HepG2 (cell line): ENCODE results near the gene RUSC1. TPM values are rescaled to one million over a fixed set of nuclear protein-coding genes. Genes with fewer than 3 reads are reported as not detected.

Experiments used
- CBFB ChIP-seq: sonication (generic); formaldehyde crosslinking; IDR thresholded peaks from 2 replicates; pipeline ENCODE4 v1.4.0; 2020; ENCODE audit warnings: missing genetic modification reagents
- ISX ChIP-seq: sonication (generic); formaldehyde crosslinking; conservative IDR thresholded peaks from 2 replicates; pipeline ENCODE4 v1.5.0; 2020; ENCODE audit warnings: missing genetic modification reagents
- KDM5A ChIP-seq: fragments of 200-600 bp; sonication (generic); IDR thresholded peaks from 2 replicates; pipeline ENCODE4 v1.7.0; 2018; ENCODE audit warnings: antibody characterized with exemption, mild to moderate bottlenecking, low read length, borderline replicate concordance
- POLR2A ChIP-seq, 2 experiments: IDR thresholded peaks; 2 replicates each; pipeline ENCODE4 v1.6.1; 2011; ENCODE audit warnings: low read depth in 2 of 2, low read length in 2 of 2, mild to moderate bottlenecking in 1 of 2, moderate library complexity in 1 of 2; ENCODE audit not compliant: insufficient read depth in 1 of 2
- SNAI1 ChIP-seq: sonication (generic); formaldehyde crosslinking; IDR thresholded peaks from 2 replicates; pipeline ENCODE4 v1.5.0; 2020; ENCODE audit warnings: mild to moderate bottlenecking, missing genetic modification reagents, borderline replicate concordance
- ZBTB40 ChIP-seq, 2 experiments: fragments of 450-650 bp in 1 of 2; sonication (generic) in 1 of 2; formaldehyde crosslinking in 1 of 2; IDR thresholded peaks; 2 replicates each; pipeline versions ENCODE4 v1.6.1 to v1.8.0; 2016 to 2022; ENCODE audit warnings: antibody characterized with exemption in 1 of 2, mild to moderate bottlenecking in 1 of 2, missing genetic modification reagents in 1 of 2
- ZNF563 ChIP-seq: sonication (generic); formaldehyde crosslinking; IDR thresholded peaks from 2 replicates; pipeline ENCODE4 v1.8.0; 2022; ENCODE audit warnings: mild to moderate bottlenecking, moderate library complexity, missing genetic modification reagents
- ZNF740 ChIP-seq: sonication (generic); formaldehyde crosslinking; IDR thresholded peaks from 2 replicates; pipeline ENCODE4 v1.4.0; 2020; ENCODE audit warnings: missing genetic modification reagents
- polyA plus RNA-seq, 8 experiments: library from polyadenylated mRNA; depleted of rRNA in 3 of 8; stranded (reverse) in 7 of 8; unstranded in 1 of 8; fragments of >200 nt; fragmentation: Illumina TruSeq in 4 of 8; extraction: Trizol in 4 of 8; gene quantifications; 2 replicates each; pipeline versions ENCODE4 v1.2.1 to v1.2.3, GENCODE V29; 2011 to 2016; ENCODE audit warnings: low read depth in 4 of 8, missing spikeins in 1 of 8, mixed read lengths in 1 of 8; ENCODE audit not compliant: insufficient read depth in 1 of 8
- total RNA-seq, 5 experiments: library from RNA; depleted of rRNA; stranded (reverse); fragments of >200 nt; fragmentation: Illumina TruSeq; extraction: Trizol; gene quantifications; 2 replicates each; pipeline ENCODE4 v1.2.3, GENCODE V29; 2016; ENCODE audit warnings: low read depth in 1 of 5
- TF ChIP-seq, protein P1 (sequence below): fragments of 450-650 bp; IDR thresholded peaks from 2 replicates; pipeline ENCODE4 v1.6.1; 2017; ENCODE audit warnings: mild to moderate bottlenecking
- TF ChIP-seq, protein P2 (sequence below): sonication (generic); formaldehyde crosslinking; IDR thresholded peaks from 2 replicates; pipeline ENCODE4 v1.5.1; 2020; ENCODE audit warnings: mild to moderate bottlenecking, missing genetic modification reagents, moderate library complexity

Gene RUSC1
- total and polyA plus RNA-seq, 2 of the 13 experiments (the other 11 are each of a cell fraction or from before 2014, with no cell fraction given) = 18.7 to 20.4 TPM

- TF ChIP-seq, protein P1, sequence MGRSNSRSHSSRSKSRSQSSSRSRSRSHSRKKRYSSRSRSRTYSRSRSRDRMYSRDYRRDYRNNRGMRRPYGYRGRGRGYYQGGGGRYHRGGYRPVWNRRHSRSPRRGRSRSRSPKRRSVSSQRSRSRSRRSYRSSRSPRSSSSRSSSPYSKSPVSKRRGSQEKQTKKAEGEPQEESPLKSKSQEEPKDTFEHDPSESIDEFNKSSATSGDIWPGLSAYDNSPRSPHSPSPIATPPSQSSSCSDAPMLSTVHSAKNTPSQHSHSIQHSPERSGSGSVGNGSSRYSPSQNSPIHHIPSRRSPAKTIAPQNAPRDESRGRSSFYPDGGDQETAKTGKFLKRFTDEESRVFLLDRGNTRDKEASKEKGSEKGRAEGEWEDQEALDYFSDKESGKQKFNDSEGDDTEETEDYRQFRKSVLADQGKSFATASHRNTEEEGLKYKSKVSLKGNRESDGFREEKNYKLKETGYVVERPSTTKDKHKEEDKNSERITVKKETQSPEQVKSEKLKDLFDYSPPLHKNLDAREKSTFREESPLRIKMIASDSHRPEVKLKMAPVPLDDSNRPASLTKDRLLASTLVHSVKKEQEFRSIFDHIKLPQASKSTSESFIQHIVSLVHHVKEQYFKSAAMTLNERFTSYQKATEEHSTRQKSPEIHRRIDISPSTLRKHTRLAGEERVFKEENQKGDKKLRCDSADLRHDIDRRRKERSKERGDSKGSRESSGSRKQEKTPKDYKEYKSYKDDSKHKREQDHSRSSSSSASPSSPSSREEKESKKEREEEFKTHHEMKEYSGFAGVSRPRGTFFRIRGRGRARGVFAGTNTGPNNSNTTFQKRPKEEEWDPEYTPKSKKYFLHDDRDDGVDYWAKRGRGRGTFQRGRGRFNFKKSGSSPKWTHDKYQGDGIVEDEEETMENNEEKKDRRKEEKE = no peak
- 0 out of 4 replicates have a peak, but pooled peaks of 1 of the 2 experiments have one; percentile 20 for TF ChIP-seq POLR2A (IDR thresholded peaks at IDR 0.05; ENCODE audit: insufficient read depth in 1 of 2, low read depth in 2 of 2, low read length in 2 of 2)
- peak; percentile 70; the same call in 1 of the 2 replicates for TF ChIP-seq KDM5A
- TF ChIP-seq, protein P2, sequence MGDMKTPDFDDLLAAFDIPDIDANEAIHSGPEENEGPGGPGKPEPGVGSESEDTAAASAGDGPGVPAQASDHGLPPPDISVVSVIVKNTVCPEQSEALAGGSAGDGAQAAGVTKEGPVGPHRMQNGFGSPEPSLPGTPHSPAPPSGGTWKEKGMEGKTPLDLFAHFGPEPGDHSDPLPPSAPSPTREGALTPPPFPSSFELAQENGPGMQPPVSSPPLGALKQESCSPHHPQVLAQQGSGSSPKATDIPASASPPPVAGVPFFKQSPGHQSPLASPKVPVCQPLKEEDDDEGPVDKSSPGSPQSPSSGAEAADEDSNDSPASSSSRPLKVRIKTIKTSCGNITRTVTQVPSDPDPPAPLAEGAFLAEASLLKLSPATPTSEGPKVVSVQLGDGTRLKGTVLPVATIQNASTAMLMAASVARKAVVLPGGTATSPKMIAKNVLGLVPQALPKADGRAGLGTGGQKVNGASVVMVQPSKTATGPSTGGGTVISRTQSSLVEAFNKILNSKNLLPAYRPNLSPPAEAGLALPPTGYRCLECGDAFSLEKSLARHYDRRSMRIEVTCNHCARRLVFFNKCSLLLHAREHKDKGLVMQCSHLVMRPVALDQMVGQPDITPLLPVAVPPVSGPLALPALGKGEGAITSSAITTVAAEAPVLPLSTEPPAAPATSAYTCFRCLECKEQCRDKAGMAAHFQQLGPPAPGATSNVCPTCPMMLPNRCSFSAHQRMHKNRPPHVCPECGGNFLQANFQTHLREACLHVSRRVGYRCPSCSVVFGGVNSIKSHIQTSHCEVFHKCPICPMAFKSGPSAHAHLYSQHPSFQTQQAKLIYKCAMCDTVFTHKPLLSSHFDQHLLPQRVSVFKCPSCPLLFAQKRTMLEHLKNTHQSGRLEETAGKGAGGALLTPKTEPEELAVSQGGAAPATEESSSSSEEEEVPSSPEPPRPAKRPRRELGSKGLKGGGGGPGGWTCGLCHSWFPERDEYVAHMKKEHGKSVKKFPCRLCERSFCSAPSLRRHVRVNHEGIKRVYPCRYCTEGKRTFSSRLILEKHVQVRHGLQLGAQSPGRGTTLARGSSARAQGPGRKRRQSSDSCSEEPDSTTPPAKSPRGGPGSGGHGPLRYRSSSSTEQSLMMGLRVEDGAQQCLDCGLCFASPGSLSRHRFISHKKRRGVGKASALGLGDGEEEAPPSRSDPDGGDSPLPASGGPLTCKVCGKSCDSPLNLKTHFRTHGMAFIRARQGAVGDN = no peak
- TF ChIP-seq CBFB = 0 out of 2 replicates have a peak, but pooled peaks have one; percentile 6
- TF ChIP-seq ZNF740 (CRISPR knock-in tag) = peak; percentile 57; the same call in 1 of the 2 replicates
- 0 out of 2 replicates have a peak, but pooled peaks have one; percentile 52 for TF ChIP-seq SNAI1 (CRISPR knock-in tag)
- 0 out of 2 replicates have a peak, but pooled peaks have one; percentile 59 for TF ChIP-seq ISX (CRISPR knock-in tag)
- TF ChIP-seq ZNF563 (CRISPR knock-in tag) = no peak
- TF ChIP-seq ZBTB40 (IDR thresholded peaks at IDR 0.05) = no peak
- TF ChIP-seq ZBTB40 (CRISPR knock-in tag; IDR thresholded peaks at IDR 0.05) = peak; percentile 13; the same call in 1 of the 2 replicates
These were observed 48.0 kb upstream of the RUSC1 start (continued) for GRCh38 chr1:155272466-155273342.
